Upper lobe of left lung (tissue), 4 donors: ENCODE data around the gene PLIN4.

Source experiments
- CTCF ChIP-seq, 6 experiments: fragments of 450-650 bp in 4 of 6; fragments of 200-600 bp in 2 of 6; sonication (generic) in 2 of 6; IDR thresholded peaks; one replicate each; pipeline ENCODE4 v1.5.1; 2016 to 2019; ENCODE audit warnings: antibody characterized with exemption in 6 of 6
- POLR2A ChIP-seq, 4 donors: fragments of 450-650 bp; IDR thresholded peaks; one replicate each; pipeline ENCODE4 v1.5.1; 2016 to 2017; ENCODE audit warnings: antibody characterized with exemption in 4 of 4, mild to moderate bottlenecking in 2 of 4
- POLR2AphosphoS5 ChIP-seq, 2 donors: sonication (generic); formaldehyde crosslinking; IDR thresholded peaks; one replicate each; pipeline ENCODE4 v1.5.1; 2017; ENCODE audit warnings: antibody characterized with exemption in 2 of 2

GRCh38 chr19:4455719-4456475 lies 62.4 kb downstream of the PLIN4 start:
- TF ChIP-seq CTCF (IDR thresholded peaks at IDR 0.05) (no peak), POLR2A (IDR thresholded peaks at IDR 0.05) (no peak), POLR2AphosphoS5 (IDR thresholded peaks at IDR 0.05) (no peak)
